T-helper 9 cell (primary cell): ENCODE data around the gene PCDHGC5.

Experiments used
- DNase-seq: peaks from one replicate; pipeline ENCODE4 v3.0.0-alpha.2; 2020

PCDHGC5 gene

DNA sequence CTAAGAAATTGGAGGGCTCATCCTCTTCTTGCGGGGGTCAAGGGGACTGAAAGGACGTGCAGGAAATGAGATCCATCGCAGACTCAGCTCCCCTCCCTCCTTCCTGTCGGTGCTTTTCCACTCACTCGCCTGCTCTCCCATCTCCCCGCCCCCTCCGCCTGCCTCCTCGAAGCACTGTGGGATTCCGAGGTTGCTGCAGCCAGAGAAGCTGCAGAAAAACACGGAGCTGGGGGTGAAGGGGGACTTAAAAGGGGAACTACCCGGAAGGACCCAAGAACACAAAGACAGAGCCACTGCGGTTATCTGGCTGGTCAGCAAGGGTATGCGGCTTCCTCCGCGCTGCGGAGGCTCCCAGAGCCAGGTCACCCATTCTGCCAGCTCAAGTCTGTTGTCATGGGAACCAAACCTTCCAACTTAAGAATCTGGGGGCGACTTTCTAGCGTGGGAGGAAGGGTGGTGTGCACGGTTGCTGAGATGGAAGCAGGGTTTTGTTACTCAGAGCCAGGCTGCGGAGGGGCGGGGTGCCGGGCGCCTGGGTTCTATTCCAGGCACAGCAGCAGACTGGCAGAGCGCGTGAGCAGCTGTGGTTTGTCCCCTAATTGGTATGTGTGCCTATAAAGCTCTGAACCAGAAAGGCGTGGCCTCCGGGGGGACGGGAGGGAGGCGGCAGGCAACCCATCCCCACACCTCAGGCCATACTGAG, 24.9 kb downstream of the PCDHGC5 start:
- DNase-seq = peak; percentile 11

DNA sequence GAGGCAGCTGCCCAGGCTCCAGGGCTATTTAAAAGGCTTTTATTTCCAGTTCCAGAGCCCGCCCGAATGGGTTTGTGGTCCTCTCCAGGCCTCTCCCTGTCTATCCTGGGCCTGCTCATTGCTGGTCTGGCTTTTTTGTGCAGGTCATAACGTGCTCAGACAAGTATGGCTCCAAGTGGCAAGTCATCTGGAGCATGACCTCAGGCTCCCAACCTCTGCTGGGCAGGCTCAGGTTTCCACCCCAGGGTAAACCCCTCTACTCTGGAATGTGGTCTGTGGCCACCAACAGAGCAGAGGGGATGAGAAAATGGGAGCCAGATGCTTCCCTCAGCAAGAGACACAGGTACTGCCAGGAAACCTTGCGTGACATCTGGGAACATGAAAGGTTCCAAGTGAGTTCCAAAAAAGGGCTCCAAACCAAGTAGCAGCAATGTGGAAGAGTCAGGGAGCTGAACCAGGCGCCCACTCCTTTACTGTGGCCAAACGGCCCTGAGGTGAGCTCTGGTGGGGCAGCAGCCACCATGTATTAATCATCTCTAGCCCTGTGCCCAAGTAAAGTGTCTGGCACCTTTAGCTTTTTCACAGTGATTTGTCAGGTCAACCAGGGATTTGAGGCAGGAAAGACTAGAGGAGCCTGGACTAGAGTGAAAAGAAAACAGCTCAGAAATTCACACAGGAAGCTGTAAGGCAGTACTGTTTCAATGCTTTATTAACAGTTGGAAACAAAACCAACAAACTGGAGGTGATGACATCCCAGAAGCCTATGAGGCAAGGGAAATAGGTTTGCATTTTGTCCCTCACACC, 25.7 kb downstream of the PCDHGC5 start:
- no peak for DNase-seq

DNA sequence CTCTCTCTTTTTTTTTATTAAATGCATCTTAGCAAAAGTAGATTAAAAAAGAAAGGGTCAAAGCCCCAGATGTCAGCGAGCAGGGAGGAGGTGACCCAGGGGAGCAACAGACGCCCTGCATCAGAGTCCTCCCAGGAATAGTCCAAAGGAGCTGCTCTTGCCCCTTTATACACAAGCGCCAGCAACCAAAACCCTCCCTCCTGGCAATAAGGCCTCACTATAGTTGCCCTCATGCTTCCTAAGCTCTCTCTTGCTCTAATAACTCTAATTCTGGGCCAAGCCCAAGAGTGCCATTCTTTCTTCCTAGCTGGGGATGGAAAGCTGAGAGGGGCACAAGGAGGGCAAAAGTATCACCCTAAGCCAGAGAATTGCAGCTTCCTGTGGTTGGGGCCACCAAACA, 26.3 kb downstream of the PCDHGC5 start:
- no peak for DNase-seq

DNA sequence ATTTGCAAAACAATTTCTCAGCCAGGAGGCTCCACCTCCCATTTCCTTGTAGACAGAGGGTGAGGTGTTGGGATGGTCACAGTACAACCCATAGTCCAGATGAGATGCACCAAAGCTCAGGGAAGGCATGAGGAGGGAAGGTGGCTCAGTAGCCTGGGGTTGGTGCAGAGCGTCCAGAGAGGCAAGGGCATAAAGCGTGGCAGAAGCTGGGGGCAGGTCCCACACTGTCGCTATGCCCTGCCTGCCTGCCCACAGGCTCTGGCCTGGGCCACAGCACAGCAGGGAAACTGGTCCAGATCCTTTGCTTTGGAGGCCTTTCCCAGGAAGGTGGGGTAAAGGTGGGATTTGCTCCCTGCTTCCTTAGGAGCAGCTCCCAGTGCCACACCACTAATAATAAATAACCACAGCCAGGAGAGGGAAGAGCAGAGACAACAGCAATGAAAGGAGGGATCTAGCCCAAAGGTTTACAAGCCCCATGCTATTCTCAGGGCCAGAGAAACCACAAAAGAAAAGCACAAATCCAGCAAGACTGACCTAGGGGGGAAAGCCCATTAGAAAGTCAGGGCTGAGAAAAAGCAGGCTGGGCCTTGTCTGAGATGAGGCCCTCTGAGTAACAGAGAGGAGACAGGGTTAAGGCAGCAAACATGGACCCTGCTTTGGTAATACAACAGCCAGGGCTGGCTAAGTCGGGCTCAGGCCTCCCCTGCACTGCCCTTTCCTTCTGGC, 27.2 kb downstream of the PCDHGC5 start:
- no peak for DNase-seq

DNA sequence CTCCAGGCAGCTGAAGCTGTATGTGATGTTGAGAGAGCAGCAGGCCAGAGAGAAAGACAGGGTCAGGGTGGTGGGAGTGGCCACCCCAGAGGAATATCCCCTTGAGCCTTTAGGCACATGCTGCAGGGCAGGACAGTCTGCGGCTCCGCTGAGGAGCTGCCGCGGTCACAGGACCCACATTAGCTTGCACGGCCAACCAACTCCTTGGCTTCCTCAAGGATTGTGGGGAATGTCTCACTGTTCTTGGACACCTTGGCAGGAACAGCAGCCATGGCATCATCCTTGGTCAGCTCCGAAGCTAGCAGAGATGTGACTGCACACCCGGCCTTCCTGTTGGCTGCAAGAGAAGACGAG, 27.8 kb downstream of the PCDHGC5 start:
- DNase-seq = no peak

DNA sequence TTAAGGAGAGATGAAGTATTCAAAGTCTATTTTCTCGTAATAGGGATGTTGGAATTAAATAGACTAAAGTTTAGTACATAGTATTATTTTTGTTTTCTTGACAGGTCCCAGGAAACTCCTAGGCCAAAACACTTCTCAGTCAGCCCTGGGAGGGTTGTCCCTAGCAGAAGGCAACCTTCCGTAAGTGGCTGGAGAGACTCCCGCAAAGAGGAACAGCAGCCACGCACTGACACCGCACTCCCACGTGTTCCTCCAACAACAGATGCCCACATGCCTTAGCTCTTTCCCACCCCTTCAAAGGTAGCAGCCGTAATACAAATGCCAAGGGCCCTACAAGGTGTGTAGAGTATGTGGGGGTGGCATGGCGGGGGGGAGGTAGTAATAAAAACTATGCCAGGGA, 28.4 kb downstream of the PCDHGC5 start:
- DNase-seq = no peak

DNA sequence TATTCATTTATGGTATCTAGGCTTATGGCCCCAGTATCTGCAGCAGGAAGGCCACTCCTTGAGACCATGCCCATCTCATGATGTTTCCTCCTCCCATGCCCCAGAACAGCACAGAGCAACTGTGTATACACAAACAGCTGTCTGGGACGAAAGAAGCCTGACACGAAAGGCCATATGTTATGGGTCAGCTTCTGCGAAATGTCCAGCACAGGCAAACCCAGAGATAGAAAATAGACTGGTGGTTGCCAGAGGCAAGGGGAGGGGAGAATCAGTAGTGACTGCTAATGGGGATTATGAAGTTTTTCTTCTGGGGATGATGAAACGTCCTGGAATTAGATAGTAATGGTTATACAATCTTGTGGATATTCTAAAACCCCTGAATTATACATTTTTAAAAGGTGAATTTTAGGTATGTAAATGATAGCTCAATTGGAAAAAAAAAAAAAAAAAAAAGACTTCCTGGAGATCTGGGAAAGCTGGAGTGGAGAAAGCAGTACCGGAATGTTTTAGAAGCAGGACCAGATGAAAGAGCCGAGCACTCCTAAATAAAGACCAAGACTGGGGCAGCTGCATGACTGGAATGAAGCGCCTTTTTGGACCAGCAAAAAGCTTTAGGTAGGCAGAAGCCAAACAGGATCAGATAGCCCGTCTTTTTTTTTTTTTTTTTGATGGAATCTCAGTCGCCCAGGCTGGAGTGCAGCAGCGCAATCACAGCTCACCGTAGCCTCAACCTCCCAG, 29.2 kb downstream of the PCDHGC5 start:
- no peak for DNase-seq

DNA sequence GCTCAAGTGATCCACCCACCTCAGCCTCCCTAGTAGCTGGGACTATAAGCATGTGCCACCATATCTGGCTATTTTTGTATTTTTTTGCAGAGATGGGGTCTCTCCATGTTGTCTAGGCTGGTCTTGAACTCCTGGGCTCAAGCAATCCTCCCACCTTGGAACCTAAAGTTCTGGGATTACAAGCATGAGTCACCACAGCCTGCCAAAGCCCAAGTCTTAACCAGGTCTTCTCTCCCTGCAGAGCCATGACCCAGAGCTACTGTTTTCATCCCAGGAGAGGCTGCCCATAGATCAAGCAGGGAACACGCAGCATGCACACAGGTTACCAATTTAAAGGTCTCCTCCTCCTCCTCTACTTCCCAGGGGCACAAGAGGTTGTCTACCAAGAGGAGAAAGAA, 29.7 kb downstream of the PCDHGC5 start:
- no peak for DNase-seq

DNA sequence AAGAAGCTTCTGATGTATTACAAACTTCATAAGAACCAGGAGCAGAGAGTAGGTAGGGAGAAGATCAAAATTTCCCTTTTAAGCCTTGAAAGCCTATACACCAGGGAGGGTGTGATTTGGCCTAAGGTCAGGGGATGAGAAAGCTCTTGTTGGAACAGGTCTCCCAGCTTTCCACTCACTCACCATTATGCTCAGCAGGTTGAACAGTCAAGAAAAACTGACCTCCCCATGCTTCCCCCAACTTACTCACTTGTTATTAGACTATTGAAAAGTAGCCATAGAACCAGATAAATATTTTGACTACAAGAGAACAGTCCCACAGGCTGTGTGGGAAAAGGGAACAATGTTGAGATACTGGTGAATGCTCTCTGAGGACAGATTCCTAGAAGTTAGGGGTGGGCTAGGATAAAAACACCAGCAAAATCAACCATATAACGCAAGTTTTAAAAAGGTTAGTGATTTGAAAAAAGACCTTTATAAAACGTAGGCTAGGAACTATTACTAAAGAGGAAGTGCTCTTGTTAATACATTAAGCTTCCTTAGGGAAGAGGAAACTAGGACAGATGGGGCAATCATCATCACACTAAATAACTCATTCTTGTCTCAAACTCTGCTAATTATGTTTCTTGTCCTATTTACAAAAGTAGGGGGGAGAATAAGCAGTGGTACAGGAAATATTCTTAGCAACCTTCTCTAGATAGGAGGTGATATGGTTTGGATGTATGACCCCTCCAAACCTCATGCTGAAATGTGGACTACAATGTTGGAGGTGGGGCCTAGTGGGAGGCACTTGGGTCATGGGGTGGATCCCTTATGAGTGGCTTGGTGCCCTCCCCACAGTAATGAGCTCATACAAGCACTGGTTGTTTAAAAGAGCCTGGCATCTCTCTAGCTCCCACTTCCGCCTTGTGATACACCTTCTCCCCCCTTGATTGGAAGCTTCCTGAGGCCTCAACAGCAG, 31.0 kb downstream of the PCDHGC5 start:
- no peak for DNase-seq

DNA sequence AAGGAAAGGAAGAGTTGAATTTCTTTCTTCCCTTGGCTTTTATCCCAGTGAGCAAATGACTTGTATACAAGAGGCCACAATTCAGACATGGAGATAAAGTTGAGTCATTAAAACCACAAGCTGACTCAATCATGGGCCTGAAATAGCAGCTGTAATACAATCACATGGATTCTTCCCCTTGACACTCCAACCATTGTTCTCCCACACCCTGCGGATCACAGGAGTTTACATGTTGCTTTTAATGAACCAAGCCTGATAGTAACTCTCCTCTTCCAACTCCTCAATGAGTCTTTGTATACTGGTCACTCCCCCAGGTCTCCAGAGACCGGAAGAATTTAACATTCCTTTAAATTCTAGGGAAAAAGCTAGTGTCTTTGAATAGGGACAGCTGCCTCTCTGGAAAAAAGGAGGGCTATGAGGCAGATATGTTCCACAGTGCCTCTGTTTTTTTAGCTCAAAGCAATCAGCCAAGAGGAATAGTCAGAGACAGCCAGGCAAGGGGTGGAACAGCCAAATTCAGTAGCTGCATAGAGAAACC, 32.4 kb downstream of the PCDHGC5 start:
- no peak for DNase-seq

DNA sequence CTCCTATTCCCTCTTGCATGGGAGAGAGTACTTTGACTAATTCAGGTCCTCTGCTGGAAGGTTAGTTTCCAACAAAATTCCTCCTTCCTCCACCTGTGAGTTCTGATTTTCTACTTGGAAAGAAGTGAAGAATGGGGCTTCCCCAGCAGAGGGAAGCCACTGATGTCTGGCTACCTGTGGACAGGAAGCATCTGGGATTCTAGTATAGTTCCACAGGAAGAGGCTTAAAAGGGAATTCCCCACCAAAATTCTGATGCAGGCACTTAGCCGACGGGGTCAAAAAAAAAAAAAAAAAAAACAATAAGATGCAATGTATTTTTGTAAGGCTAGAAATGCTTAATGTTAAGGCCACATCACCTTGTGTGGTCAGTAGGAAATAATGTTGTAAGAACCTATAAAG, 33.4 kb downstream of the PCDHGC5 start:
- DNase-seq = no peak

DNA sequence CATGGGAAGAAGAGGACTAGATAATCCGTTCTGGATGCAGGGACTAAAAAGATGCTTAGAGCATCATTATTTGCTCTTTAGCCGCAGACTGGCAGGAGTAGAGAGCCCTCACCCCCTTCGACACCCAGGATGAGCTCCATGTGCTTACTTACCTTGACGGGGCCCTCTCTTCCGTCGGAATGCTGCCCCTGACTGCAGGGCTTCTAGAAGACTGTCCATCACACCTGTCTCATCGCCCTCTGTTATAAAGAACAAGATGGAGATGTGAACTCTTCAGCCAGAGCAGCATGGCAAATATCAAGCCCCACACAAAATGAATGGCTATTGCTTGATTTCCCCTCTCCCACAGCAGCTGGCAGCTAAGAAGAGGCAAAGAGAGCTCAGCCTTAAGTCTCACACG, 35.1 kb downstream of the PCDHGC5 start:
- DNase-seq = no peak

DNA sequence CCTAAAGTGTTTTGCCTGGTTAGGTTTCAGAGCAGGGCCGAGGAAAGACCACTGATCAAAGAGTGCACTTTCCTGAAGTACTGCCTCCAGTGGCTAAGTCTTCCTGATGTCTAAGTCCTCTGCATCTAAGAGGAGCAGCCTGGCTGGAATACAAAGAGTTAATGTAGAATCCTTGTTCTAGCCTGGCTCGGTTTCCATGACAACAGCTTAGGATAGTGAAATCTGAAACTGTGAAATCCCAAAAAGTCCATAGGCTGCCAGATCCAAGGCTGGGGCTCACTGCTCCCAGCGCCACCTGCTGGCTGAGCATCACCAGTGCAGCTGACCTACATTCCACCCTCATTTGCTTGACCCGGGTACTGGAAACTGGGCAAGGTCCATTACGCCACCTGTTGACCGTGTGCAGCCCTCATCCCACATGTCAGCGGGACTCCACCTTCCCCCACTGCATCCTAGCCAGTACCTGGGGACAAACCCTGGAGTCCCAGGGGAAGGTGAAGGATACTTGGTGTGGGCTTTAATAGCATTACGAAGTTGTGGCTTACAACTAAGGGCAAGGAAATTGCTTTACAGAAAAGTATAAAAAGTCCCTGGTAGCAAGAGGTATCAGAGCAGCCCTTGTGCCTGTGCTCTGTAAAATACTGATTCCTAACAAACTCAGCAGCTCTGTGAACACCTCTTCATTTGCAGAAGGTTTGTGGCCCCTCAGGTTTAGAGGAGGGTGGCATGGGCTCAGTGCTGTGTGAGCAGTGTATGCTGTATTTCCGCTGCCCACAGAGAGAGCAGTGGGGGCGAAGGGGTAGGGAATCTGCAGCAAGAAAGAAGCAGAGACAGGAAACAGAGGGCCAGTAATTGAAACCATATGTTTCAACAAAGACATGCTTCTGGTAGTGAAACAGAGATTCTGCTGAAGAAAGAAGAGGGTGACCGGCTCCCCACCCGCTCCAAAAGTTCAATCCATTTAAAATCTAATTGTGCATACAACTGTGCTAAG, 36.0 kb downstream of the PCDHGC5 start:
- peak; percentile 48 for DNase-seq

DNA sequence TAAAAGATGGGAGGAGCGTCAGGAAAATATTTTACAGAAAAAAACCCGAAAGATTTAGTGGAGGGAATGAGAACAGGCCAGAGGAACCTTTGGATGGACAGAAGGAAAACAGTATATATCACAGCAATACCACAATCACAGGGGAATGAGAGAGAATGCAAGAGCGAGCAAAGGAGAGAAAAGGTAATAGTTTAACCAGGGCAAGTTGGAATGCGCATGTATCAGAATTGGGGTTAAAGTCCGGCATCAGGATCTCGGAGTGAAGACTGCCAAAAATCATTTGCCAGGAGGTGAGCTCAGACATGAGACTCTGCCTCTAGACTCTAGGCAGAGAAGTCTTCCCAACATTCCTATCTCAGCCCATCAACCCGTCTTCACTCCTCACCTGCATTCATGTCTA, 36.8 kb downstream of the PCDHGC5 start:
- no peak for DNase-seq

DNA sequence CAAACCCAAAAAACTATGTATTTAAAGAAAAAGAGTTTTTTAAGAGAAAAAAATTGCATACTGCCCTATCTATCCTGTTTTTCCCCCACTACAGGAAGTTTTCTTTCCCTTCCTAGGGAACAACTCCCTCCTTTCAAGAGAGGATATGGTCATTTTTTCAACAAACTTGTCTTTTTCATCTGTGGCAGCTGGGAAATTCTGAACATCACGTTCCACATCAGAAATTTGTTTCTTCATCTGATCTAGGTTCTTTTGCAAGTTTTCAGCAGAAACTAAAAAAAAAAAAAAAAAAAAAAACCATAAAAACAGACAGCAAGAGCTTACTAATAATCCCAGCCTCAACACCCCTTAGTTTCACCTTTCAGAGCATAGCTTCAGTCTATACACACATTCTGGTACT, 38.5 kb downstream of the PCDHGC5 start:
- DNase-seq = no peak

DNA sequence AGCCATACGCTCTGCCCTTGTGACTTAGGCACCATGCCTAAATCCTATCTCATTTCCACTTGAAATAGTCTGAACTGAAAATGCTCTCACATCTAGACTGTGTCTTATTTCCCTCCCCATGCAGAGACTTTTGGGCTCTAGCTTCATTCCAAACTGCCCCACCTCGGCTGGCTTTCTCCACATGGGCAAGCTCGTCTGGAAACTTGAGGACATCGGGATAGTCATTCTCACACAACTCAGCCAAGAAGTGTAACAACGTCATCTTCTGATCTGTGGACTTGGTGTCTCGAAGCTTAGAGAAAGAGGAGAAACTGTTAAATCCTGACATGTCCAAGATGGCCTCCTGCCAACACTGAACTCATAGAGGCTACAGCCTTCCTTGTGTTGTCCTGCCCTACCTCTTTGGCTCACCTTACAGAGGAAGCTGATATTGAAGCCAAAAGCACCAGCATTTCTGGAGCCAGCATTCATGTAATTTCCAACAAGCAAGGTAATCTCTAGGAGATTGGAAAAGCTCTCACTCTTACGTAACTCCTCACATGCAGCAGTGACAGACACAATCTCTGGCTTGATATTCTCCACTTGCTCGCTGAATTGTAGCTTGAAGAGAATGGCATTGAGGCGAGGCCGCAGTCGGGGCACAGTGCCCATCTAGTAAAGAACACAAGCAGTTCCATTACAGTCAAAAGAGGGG, 39.6 kb downstream of the PCDHGC5 start:
- no peak for DNase-seq

DNA sequence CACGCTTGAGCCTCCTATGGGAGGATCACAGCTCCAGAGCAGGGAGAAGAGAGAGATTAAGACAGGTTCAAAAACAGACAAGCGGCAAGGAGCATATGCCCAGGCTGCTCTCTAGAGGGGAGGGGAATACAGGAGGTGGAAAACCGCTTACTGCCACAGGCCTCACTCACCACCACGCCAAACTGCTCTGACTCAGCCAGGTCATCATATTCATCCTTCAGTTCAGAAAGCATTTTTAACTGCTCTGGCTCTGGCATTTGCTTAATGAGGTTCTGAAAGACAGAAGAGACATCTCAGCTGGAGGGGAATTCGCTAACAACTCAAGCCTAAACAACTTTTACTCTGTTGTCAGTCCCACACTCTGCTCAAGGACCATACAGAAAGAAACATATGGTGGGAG, 40.1 kb downstream of the PCDHGC5 start:
- DNase-seq = no peak

DNA sequence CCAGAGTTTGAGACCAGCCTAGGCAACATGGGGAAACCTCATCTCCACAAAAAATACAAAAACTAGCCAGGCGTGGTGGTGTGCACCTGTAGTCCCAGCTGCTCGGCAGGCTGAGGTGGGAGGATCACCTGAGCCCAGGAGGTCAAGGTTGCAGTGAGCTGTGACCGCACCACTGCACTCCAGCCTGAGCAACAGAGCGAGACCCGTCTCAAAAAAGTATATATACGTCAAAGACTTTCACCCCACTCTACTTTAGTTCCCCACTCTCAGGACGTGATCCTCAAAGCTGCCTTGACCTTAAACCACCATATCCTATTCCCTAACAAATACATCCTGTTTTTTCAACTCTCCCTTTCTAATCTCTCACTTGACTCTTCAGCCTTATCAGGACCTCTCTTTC, 41.0 kb downstream of the PCDHGC5 start:
- no peak for DNase-seq

DNA sequence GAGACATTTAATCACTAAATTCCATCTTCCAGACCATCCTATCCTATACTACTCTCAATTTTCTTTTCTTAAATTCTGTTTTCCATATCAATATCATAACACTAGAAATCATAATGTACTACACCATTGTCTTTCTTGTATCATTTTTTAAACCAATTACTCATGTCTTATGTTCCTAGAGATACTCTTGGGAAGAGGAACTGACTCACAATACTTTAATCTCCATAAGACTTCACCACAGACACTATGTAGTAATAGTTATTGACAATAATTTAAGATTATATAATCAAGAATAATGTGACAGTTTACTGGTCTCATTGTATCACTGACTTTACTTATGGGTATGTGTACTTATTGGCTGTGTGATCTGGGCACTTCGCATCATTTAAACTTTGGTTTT, 43.8 kb downstream of the PCDHGC5 start:
- DNase-seq = no peak

DNA sequence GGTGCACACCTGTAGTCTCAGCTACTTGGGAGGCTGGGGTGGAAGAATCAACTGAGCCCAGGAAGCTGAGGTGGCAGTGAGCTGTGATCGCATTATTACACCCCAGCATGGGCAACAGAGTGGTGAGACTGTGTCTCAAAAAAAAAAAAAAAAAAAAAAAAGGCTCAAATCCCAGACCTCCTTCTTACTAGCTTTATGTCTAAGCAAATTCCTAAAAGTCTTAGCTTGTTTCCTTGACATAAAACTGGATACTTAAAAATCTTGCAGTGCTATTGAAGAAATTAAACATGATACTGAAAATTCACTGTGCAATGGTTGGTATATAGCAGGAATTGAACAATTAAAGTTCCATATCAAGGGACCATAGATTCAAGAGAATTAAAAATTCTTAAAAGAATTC, 45.0 kb downstream of the PCDHGC5 start:
- DNase-seq = no peak
